SK-N-SH (cell line): ENCODE data around the gene C10orf67. TPM values are rescaled to one million over a fixed set of nuclear protein-coding genes. Genes with fewer than 3 reads are reported as not detected.

ENCODE experiments used
- CTCF ChIA-PET: fragments of 300-600, 350-600 bp; formaldehyde crosslinking; extraction: SDS; loops from one replicate; lab custom pipeline; 2021; lab: Yijun Ruan, JAX
- POLR2A ChIA-PET: fragments of 350-600 bp; sonication (Branson Sonifier 250); formaldehyde crosslinking; extraction: SDS; loops from one replicate; lab custom pipeline; 2020; ENCODE audit warnings: antibody characterized with exemption, inconsistent platforms; lab: Yijun Ruan, JAX
- DNase-seq: peaks from one replicate; pipeline ENCODE4 v3.0.0; 2012
- H2AFZ ChIP-seq: fragments of 200-600 bp; sonication (generic); 2 replicates; pipeline ENCODE4 v1.8.1; 2016; ENCODE audit warnings: antibody characterized with exemption, mild to moderate bottlenecking, low read depth
- H3F3A ChIP-seq: fragments of 200-600 bp; sonication (generic); replicated peaks from 2 replicates; pipeline ENCODE3; 2016; ENCODE audit warnings: antibody characterized with exemption, mild to moderate bottlenecking; ENCODE audit not compliant: insufficient read depth
- H3K27ac ChIP-seq, 2 experiments: fragments of 200-500 bp in 1 of 2; fragments of 200-600 bp in 1 of 2; sonication (Bioruptor generic) in 1 of 2; sonication (generic), shearing (Covaris generic) in 1 of 2; 2 replicates each; pipeline versions ENCODE4 v1.5.1 to v1.6.1; 2014 to 2016; ENCODE audit warnings: low read depth in 2 of 2, inconsistent platforms in 1 of 2, low read length in 1 of 2, mild to moderate bottlenecking in 1 of 2, mixed read lengths in 1 of 2
- H3K27me3 ChIP-seq: fragments of 200-600 bp; sonication (generic), shearing (Covaris generic); 2 replicates; pipeline ENCODE4 v1.6.1; 2016; ENCODE audit warnings: mixed run types; ENCODE audit not compliant: insufficient read depth
- H3K36me3 ChIP-seq, 2 experiments: fragments of 200-500 bp in 1 of 2; fragments of 200-600 bp in 1 of 2; sonication (Bioruptor generic) in 1 of 2; sonication (generic) in 1 of 2; replicated peaks in 1 of 2; 2 replicates each; pipeline versions ENCODE3 to v1.5.1; 2014 to 2016; ENCODE audit warnings: low read length in 1 of 2, mild to moderate bottlenecking in 1 of 2; ENCODE audit not compliant: insufficient read depth in 2 of 2, control insufficient read depth in 1 of 2
- H3K4me1 ChIP-seq, 2 experiments: fragments of 200-500 bp in 1 of 2; fragments of 200-600 bp in 1 of 2; sonication (Bioruptor generic) in 1 of 2; sonication (generic), shearing (Covaris generic) in 1 of 2; 2 replicates each; pipeline versions ENCODE4 v1.5.1 to v1.6.1; 2014 to 2016; ENCODE audit warnings: low read depth in 1 of 2, low read length in 1 of 2, mixed run types in 1 of 2; ENCODE audit not compliant: insufficient read depth in 2 of 2, control insufficient read depth in 1 of 2
- H3K4me2 ChIP-seq: fragments of 200-600 bp; sonication (generic), shearing (Covaris generic); 2 replicates; pipeline ENCODE4 v1.6.1; 2017; ENCODE audit warnings: mixed run types
- H3K4me3 ChIP-seq, 2 experiments: fragments of 200-500 bp in 1 of 2; fragments of 200-600 bp in 1 of 2; sonication (Bioruptor generic) in 1 of 2; sonication (generic), shearing (Covaris generic) in 1 of 2; 2 replicates each; pipeline versions ENCODE4 v1.5.1 to v1.8.1; 2014 to 2016; ENCODE audit warnings: low read depth in 2 of 2, inconsistent platforms in 1 of 2, low read length in 1 of 2, mild to moderate bottlenecking in 1 of 2, mixed read lengths in 1 of 2, moderate library complexity in 1 of 2
- H3K79me2 ChIP-seq: fragments of 200-600 bp; sonication (generic); 2 replicates; pipeline ENCODE4 v1.8.1; 2017; ENCODE audit warnings: mild to moderate bottlenecking; ENCODE audit not compliant: insufficient read depth
- H3K9ac ChIP-seq: fragments of 200-600 bp; sonication (generic); 2 replicates; pipeline ENCODE4 v1.6.1; 2017; ENCODE audit warnings: mixed run types
- H3K9me2 ChIP-seq: fragments of 200-600 bp; sonication (generic); 2 replicates; pipeline ENCODE4 v1.6.1; 2017; ENCODE audit warnings: mixed run types
- H3K9me3 ChIP-seq: fragments of 200-600 bp; sonication (generic); 2 replicates; pipeline ENCODE4 v1.6.1; 2017; ENCODE audit warnings: mixed run types, mild to moderate bottlenecking, moderate library complexity
- H4K20me1 ChIP-seq: fragments of 200-600 bp; sonication (generic); 2 replicates; pipeline ENCODE4 v1.6.1; 2017; ENCODE audit warnings: mild to moderate bottlenecking, mixed run types; ENCODE audit not compliant: insufficient read depth
- CTCF ChIP-seq: fragments of 200-600 bp; sonication (generic); IDR thresholded peaks from 2 replicates; pipeline ENCODE4 v1.6.1; 2017; ENCODE audit warnings: antibody characterized with exemption, mild to moderate bottlenecking, moderate library complexity
- ELF1 ChIP-seq: IDR thresholded peaks from 2 replicates; pipeline ENCODE4 v1.4.0; 2012
- EP300 ChIP-seq, 2 experiments: IDR thresholded peaks; 2 replicates each; pipeline versions ENCODE4 v1.4.0 to v1.6.1; 2012; ENCODE audit warnings: borderline replicate concordance in 1 of 2, low read depth in 1 of 2, low read length in 1 of 2
- EZH2phosphoT487 ChIP-seq: fragments of 200-600 bp; sonication (generic); IDR thresholded peaks from 2 replicates; pipeline ENCODE4 v1.6.1; 2017; ENCODE audit warnings: low read depth, mixed run types, mild to moderate bottlenecking, antibody characterized with exemption, moderate library complexity, borderline replicate concordance
- FOXJ3 ChIP-seq: sonication (generic); formaldehyde crosslinking; IDR thresholded peaks from 2 replicates; pipeline ENCODE4 v1.5.1; 2020; ENCODE audit warnings: mild to moderate bottlenecking, missing genetic modification reagents
- FOXM1 ChIP-seq: IDR thresholded peaks from 2 replicates; pipeline ENCODE4 v1.4.0; 2012; ENCODE audit warnings: low read depth, mild to moderate bottlenecking
- GATA2 ChIP-seq: sonication (generic); formaldehyde crosslinking; IDR thresholded peaks from 2 replicates; pipeline ENCODE4 v1.5.0; 2020; ENCODE audit warnings: mild to moderate bottlenecking, missing genetic modification reagents
- JUND ChIP-seq: IDR thresholded peaks from 2 replicates; pipeline ENCODE4 v1.4.0; 2012
- NFIC ChIP-seq: IDR thresholded peaks from 2 replicates; pipeline ENCODE4 v1.4.0; 2012; ENCODE audit warnings: borderline replicate concordance
- POLR2AphosphoS5 ChIP-seq: IDR thresholded peaks from 2 replicates; pipeline ENCODE4 v1.6.1; 2012; ENCODE audit warnings: low read depth, low read length
- RAD21 ChIP-seq: IDR thresholded peaks from 2 replicates; pipeline ENCODE4 v1.6.1; 2012; ENCODE audit warnings: mild to moderate bottlenecking, low read length
- REST ChIP-seq: IDR thresholded peaks from 2 replicates; pipeline ENCODE4 v1.6.1; 2012; ENCODE audit warnings: mild to moderate bottlenecking, low read depth, low read length, moderate library complexity
- SIN3A ChIP-seq: IDR thresholded peaks from 2 replicates; pipeline ENCODE4 v1.6.1; 2012; ENCODE audit warnings: low read depth, mild to moderate bottlenecking, low read length, moderate library complexity, borderline replicate concordance
- TAF1 ChIP-seq: IDR thresholded peaks from 2 replicates; pipeline ENCODE4 v1.6.1; 2012; ENCODE audit warnings: low read depth, mild to moderate bottlenecking, low read length, moderate library complexity, borderline replicate concordance
- TCF12 ChIP-seq: IDR thresholded peaks from 2 replicates; pipeline ENCODE4 v1.4.0; 2012
- TEAD4 ChIP-seq: IDR thresholded peaks from 2 replicates; pipeline ENCODE4 v1.4.0; 2012; ENCODE audit warnings: mild to moderate bottlenecking, borderline replicate concordance; ENCODE audit not compliant: insufficient read depth
- YY1 ChIP-seq: IDR thresholded peaks from 2 replicates; pipeline ENCODE4 v1.4.0; 2012; ENCODE audit warnings: low read depth, mild to moderate bottlenecking
- WGBS: methylation state at CpG from one replicate; pipeline ENCODE4 v1.1.6; 2017; ENCODE audit warnings: low lambda C conversion rate; 5-methylcytosine and 5-hydroxymethylcytosine counted together
- polyA plus RNA-seq, 3 experiments: library from polyadenylated mRNA; depleted of rRNA; stranded (reverse); fragments of >200 nt; gene quantifications; 2 replicates each; pipeline ENCODE4 v1.2.3, GENCODE V29; 2012
- TF ChIP-seq, protein P1 (sequence below): fragments of 150-350 bp; IDR thresholded peaks from 2 replicates; pipeline ENCODE4 v1.6.1; 2017; ENCODE audit warnings: antibody characterized with exemption, low read length, low read depth, borderline replicate concordance
- TF ChIP-seq, protein P2 (sequence below): IDR thresholded peaks from 2 replicates; pipeline ENCODE4 v1.4.0; 2012; ENCODE audit warnings: low read depth, borderline replicate concordance
- TF ChIP-seq, protein P3 (sequence below): IDR thresholded peaks from 2 replicates; pipeline ENCODE4 v1.4.0; 2012; ENCODE audit warnings: low read depth, borderline replicate concordance

C10orf67 gene
- polyA plus RNA-seq, 1 of the 3 experiments (the other 2 are of a cell fraction): 0.97 TPM

- TF ChIP-seq TCF12 (no peak), RAD21 (no peak), SIN3A (no peak), EP300 (IDR thresholded peaks at IDR 0.05; ENCODE audit: borderline replicate concordance in 1 of 2, low read depth in 1 of 2, low read length in 1 of 2) (no peak), YY1 (no peak), JUND (no peak), ELF1 (no peak), FOXM1 (no peak), POLR2AphosphoS5 (no peak), TAF1 (no peak), NFIC (no peak), REST (no peak), CTCF (no peak), GATA2 (CRISPR knock-in tag) (no peak), EZH2phosphoT487 (no peak), FOXJ3 (CRISPR knock-in tag) (no peak), TEAD4 (no peak)
- TF ChIP-seq, protein P1, sequence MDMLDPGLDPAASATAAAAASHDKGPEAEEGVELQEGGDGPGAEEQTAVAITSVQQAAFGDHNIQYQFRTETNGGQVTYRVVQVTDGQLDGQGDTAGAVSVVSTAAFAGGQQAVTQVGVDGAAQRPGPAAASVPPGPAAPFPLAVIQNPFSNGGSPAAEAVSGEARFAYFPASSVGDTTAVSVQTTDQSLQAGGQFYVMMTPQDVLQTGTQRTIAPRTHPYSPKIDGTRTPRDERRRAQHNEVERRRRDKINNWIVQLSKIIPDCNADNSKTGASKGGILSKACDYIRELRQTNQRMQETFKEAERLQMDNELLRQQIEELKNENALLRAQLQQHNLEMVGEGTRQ: no peak
- TF ChIP-seq, protein P2, sequence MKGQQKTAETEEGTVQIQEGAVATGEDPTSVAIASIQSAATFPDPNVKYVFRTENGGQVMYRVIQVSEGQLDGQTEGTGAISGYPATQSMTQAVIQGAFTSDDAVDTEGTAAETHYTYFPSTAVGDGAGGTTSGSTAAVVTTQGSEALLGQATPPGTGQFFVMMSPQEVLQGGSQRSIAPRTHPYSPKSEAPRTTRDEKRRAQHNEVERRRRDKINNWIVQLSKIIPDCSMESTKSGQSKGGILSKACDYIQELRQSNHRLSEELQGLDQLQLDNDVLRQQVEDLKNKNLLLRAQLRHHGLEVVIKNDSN: no peak
- TF ChIP-seq, protein P3, sequence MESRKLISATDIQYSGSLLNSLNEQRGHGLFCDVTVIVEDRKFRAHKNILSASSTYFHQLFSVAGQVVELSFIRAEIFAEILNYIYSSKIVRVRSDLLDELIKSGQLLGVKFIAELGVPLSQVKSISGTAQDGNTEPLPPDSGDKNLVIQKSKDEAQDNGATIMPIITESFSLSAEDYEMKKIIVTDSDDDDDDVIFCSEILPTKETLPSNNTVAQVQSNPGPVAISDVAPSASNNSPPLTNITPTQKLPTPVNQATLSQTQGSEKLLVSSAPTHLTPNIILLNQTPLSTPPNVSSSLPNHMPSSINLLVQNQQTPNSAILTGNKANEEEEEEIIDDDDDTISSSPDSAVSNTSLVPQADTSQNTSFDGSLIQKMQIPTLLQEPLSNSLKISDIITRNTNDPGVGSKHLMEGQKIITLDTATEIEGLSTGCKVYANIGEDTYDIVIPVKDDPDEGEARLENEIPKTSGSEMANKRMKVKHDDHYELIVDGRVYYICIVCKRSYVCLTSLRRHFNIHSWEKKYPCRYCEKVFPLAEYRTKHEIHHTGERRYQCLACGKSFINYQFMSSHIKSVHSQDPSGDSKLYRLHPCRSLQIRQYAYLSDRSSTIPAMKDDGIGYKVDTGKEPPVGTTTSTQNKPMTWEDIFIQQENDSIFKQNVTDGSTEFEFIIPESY: no peak
- H2AFZ ChIP-seq: no peak overlapping the region
- H3K9me2 ChIP-seq: no peaks in the 10 kb centered on the region
- ChIA-PET CTCF (interaction anchor here (1.5 to 1.8 kb wide), 3 partner anchors 33 to 103 kb away, joined by 7 to 11 read pairs (median 7); no protein-coding TSS in a partner anchor), POLR2A (no interaction called here)
- no peaks in the 10 kb centered on the region for H3K79me2 ChIP-seq
- H3F3A ChIP-seq: no peaks in the 10 kb centered on the region
- peaks cover 40% of the 10 kb centered on the region for H3K27me3 ChIP-seq
- no peak overlapping the region for H3K27ac ChIP-seq
- no peak for DNase-seq
- no peaks in the 10 kb centered on the region for H3K9me3 ChIP-seq
- no peak overlapping the region for H3K4me3 ChIP-seq
- no peak overlapping the region for H3K9ac ChIP-seq
- no peak overlapping the region for H3K4me2 ChIP-seq
- H3K4me1 ChIP-seq: no peaks in the 10 kb centered on the region; a peak in 1 of 4 replicates
- no peaks in the 10 kb centered on the region for H3K36me3 ChIP-seq
- no peaks in the 10 kb centered on the region for H4K20me1 ChIP-seq
- 14% methylated on average over 26 of the region's 36 CpGs for WGBS
Observed at GRCh38 chr10:23190872-23191763, 153.5 kb downstream of the C10orf67 start.
